Stimulated activated naive CD8-positive, alpha-beta T cell treated with anti-CD3 and anti-CD28 coated beads, Interleukin-15, Interleukin-2, amounts not matched to agents 100 ng/mL and 50 ng/mL, for 24 hours (primary cell): ENCODE results near the gene RAPGEF5.

Experiments
- H3K27ac Mint-ChIP-seq: one replicate; pipeline ENCODE4 v1.8.0; 2021; ENCODE audit warnings: mild to moderate bottlenecking, mixed read lengths
- H3K27me3 Mint-ChIP-seq: one replicate; pipeline ENCODE4 v1.8.0; 2021; ENCODE audit warnings: mixed read lengths
- H3K36me3 Mint-ChIP-seq: one replicate; pipeline ENCODE4 v1.8.0; 2021; ENCODE audit warnings: low read depth, mixed read lengths
- H3K4me1 Mint-ChIP-seq: one replicate; pipeline ENCODE4 v1.8.0; 2021; ENCODE audit warnings: low read depth, mixed read lengths
- H3K4me3 Mint-ChIP-seq: one replicate; pipeline ENCODE4 v1.8.0; 2021; ENCODE audit warnings: mild to moderate bottlenecking, mixed read lengths
- H3K9me3 Mint-ChIP-seq: one replicate; pipeline ENCODE4 v1.8.0; 2021; ENCODE audit warnings: mixed read lengths

The RAPGEF5 gene

DNA sequence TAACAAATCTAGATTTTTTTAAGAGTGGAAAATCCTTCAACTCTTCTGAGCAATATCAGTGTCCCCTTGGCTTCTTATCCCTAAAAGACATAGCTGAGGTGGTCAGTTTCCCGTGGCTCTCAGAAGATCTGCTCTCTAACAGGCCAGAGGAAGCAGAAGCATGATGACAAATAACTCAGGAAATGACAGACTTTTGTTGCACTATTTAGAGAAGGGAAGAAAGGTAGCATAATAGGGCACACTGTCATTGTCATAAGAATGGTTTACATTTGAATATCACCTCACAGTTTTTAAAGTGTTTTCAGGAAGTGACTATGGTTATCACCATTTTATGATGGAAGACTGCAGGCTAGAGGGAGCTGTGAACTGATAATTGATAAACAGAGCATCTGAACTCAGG is 33.6 kb upstream of the RAPGEF5 start:
- H3K9me3 Mint-ChIP-seq: no peaks in the 10 kb centered on the region
- H3K36me3 Mint-ChIP-seq: no peaks in the 10 kb centered on the region
- H3K4me1 Mint-ChIP-seq: no peaks in the 10 kb centered on the region
- H3K27ac Mint-ChIP-seq: no peak overlapping the region
- H3K4me3 Mint-ChIP-seq: no peak overlapping the region
- no peaks in the 10 kb centered on the region for H3K27me3 Mint-ChIP-seq

DNA sequence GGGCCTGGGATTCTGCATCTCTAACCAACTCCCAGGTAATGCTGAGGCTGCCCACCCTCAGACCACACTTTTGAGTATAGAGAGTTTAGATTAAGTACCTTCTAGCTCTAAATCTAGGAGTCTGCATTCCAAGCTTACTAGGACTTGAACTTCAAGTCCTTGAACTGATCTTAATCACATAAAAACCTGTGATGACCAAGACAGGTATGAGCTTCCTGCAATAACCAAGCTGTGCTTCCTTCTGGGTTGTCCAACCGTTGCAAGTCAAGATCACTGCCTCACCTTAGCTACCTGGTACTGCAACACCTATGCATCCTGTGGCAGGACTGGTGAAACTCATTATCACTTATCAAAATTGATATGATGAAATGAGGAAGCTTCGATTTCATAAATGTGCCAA is 32.9 kb upstream of the RAPGEF5 start:
- H3K4me3 Mint-ChIP-seq: no peak overlapping the region
- H3K27ac Mint-ChIP-seq: no peak overlapping the region
- H3K27me3 Mint-ChIP-seq: no peaks in the 10 kb centered on the region
- no peaks in the 10 kb centered on the region for H3K36me3 Mint-ChIP-seq
- H3K4me1 Mint-ChIP-seq: no peaks in the 10 kb centered on the region
- no peaks in the 10 kb centered on the region for H3K9me3 Mint-ChIP-seq

DNA sequence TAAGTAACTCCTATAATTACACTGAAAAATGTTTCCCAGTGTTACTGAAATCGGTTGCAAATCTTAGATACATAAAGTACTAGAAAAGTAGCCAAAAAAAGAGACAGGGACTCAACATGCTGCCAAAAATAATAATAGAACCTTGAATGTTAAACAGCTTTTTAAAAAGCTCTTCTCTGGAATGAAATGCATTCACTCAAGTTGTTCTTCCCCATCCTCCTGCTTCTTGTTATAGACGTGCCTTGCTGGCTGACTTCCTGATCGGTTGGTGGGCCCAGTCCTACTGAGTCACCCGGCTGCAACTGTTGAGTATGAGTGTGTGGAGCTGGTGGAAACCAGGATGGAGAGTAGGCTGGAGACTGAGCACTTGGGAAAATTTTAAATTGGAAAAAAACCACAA is 30.6 kb upstream of the RAPGEF5 start:
- H3K36me3 Mint-ChIP-seq: no peaks in the 10 kb centered on the region
- H3K27ac Mint-ChIP-seq: no peak overlapping the region
- no peak overlapping the region for H3K4me3 Mint-ChIP-seq
- H3K27me3 Mint-ChIP-seq: no peaks in the 10 kb centered on the region
- no peaks in the 10 kb centered on the region for H3K4me1 Mint-ChIP-seq
- H3K9me3 Mint-ChIP-seq: no peaks in the 10 kb centered on the region

DNA sequence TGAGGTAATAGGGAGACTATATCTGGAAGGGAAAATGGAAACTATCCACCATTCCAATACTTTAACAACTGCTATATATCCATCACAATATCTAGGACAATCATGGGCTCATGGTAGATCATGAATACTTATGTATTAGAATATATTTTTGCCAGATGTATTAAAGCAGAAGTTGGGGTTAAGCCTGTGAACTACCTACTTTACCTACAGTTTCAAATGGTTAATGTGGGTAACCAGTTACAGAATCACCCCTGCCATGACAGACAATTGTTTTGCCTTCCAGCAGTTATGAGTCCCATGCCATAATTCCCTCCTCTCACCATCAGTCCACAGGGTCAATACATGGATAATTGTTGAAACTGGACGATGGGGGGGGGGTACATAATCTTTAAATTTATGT is 29.9 kb upstream of the RAPGEF5 start:
- Mint-ChIP-seq H3K27ac (no peak overlapping the region), H3K27me3 (no peaks in the 10 kb centered on the region), H3K4me3 (no peak overlapping the region), H3K9me3 (no peaks in the 10 kb centered on the region), H3K4me1 (no peaks in the 10 kb centered on the region), H3K36me3 (no peaks in the 10 kb centered on the region)

DNA sequence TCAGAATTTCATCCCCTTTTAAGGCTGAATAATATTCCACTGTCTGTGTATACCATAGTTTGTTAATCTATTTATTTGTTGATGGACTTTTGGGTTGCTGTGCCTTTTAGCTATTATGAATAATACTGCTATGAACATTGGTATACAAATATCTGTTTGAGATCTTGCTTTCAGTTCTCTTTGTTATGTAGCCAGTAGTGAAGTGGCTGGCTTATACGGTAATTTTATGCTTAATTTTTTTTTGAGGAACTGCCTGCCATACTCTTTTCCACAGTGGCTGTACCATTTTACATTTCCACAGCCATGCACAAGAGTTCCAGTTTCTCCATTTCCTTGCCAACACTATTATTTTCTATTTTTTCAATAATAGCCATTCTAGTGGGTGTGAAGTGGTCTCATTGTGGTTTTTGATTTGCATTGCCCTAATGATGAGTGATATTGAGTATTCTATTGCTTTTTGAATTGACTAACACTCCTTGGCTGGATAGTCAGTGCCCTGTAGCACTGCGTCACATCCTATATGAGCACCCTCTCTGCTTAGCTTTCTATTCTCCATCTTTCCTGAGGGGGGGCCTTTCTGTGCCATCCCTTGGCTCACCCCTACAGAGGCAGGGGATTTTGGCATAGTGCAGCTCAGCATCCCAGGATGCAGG is 29.4 kb upstream of the RAPGEF5 start:
- Mint-ChIP-seq H3K9me3 (no peaks in the 10 kb centered on the region), H3K36me3 (no peaks in the 10 kb centered on the region), H3K4me1 (no peaks in the 10 kb centered on the region), H3K27me3 (no peaks in the 10 kb centered on the region), H3K4me3 (no peak overlapping the region), H3K27ac (no peak overlapping the region)

DNA sequence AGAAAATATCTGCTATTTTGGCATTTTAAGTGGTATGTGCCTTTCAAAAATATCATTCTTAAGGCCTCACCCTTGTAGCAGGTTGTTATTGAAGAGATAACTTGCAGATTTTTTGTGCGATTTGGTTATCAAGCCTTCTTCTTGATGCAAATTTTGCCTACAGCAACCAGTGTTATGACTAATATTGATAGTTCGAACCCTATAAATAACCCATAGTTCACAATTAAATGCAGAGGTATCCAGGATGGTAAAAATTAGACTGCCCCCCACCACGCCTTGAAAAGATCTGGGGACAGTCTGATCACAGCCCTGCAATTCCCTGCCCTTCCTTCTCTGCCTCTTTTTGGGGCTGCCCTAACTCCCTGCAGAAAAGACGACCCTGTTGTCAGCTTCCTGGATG is 28.4 kb upstream of the RAPGEF5 start:
- Mint-ChIP-seq H3K36me3 (no peaks in the 10 kb centered on the region), H3K27ac (no peak overlapping the region)

DNA sequence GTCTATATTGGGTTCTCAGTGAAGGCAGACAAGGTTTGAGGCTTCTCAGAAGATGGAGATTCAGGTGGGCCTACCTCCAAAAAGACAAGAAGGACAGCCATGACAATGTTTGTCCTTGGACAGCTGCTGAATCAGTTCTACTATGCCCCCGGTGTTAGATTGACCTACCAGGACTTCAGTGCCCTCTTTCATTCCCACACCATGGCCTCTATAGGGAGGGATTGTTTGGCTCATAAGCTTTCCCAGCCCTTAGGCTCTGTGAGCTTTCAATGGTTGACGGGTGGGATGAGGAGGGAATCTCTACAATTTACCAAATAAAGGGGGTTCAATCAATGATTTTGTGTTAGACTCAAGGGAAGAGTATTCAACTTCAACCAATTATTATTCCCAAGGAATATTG is 23.4 kb upstream of the RAPGEF5 start:
- no peaks in the 10 kb centered on the region for H3K4me1 Mint-ChIP-seq
- no peaks in the 10 kb centered on the region for H3K27me3 Mint-ChIP-seq
- H3K4me3 Mint-ChIP-seq: no peak overlapping the region
- no peak overlapping the region for H3K27ac Mint-ChIP-seq
- H3K9me3 Mint-ChIP-seq: no peaks in the 10 kb centered on the region
- H3K36me3 Mint-ChIP-seq: no peaks in the 10 kb centered on the region

More for the DNA sequence above, 28.4 kb upstream of the RAPGEF5 start:
- no peaks in the 10 kb centered on the region for H3K27me3 Mint-ChIP-seq
- H3K9me3 Mint-ChIP-seq: no peaks in the 10 kb centered on the region
- H3K4me3 Mint-ChIP-seq: no peak overlapping the region
- no peaks in the 10 kb centered on the region for H3K4me1 Mint-ChIP-seq

DNA sequence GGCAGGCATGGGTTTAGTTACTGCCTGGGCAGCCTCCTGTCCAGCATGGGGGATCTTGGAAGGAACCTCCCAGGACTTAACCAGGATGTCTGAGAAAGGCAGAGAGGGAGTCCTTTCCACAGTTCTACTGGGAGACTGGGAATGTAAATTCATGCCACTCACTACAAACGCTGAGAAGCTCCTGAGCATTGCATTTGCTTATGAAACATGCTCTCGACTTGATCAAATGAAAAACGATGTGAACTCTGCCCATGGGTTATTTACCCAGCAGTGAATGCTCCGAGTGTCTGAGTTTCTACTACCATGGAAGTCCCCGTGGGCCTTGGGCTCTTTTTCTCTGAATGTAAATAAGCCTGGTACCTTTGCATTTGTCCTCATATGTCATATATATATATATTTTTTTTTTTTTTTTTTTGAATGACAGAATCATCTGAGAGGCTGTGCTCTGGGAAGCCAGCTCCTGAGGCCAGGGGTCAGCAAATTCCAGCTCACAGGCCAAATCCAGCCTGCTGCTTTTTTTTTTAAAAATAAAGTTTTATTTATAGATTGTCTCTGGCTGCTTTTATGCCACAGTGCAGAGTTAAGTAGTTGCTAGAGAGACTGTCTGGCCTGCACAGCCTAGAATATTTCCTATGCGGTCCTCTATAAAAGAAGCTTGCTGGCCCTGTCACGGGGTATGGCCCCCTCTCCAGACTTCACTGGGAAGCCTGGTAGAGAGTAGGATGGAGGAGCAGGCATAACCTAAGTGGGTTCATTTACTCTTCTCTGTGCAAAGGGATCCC is 21.4 kb upstream of the RAPGEF5 start:
- H3K4me3 Mint-ChIP-seq: no peak overlapping the region

DNA sequence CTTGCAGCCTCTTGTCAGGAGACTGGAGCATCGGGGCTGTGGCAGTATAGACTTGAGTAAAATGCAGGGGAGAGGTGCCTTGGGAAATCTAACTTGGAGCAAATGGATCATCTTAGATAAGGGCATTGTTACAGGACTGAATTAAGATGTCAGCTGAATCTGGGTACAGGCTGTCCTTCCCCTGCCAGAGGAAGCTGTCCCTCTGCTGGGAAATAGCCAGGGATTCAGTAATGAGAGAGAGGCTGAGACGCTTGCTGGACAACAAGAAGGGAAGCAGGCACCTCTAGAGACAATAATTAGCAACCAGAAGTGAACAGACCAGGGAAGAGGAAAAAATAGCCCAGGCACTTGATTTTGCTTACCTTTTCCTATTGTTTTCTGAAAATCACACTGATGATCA is 20.7 kb upstream of the RAPGEF5 start:
- no peaks in the 10 kb centered on the region for H3K9me3 Mint-ChIP-seq
- no peak overlapping the region for H3K27ac Mint-ChIP-seq
- no peak overlapping the region for H3K4me3 Mint-ChIP-seq
- no peaks in the 10 kb centered on the region for H3K27me3 Mint-ChIP-seq
- no peaks in the 10 kb centered on the region for H3K36me3 Mint-ChIP-seq
- no peaks in the 10 kb centered on the region for H3K4me1 Mint-ChIP-seq

More for the DNA sequence above, 21.4 kb upstream of the RAPGEF5 start:
- Mint-ChIP-seq H3K9me3 (no peaks in the 10 kb centered on the region), H3K27me3 (no peaks in the 10 kb centered on the region), H3K27ac (no peak overlapping the region), H3K36me3 (no peaks in the 10 kb centered on the region), H3K4me1 (no peaks in the 10 kb centered on the region)

DNA sequence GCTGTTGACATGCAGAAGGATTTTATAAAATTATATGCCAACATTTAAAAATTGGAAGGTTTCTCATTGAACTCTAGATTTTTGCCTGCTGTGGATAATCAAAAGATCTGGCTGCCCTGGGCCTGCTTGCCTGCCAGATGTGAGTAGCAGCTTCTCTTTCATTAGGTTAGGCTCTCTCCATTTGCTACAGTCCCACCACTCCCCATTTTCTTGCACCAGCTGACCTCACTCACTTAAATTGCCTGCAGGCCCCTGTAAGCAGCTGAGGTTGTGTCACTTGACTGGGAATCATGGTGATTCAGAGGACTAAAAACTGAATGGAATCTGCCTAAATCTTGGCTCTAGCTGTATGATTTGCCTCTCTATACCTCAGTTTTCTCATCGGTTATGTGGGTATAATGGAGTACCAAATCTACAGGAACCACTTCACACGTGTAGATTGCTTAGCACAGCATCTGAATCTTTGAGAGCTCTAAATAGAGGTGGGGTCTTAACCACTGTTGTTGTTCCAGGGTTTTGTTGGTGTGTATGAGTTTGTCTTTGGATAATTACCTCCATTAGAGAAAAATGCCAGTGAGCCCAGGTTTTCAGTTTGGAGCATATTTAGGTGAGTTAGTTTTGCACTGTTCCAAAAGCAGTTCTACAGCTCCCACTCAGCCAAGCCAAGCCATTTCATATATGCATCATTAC is 18.6 kb upstream of the RAPGEF5 start:
- Mint-ChIP-seq H3K4me3 (no peak overlapping the region), H3K4me1 (no peaks in the 10 kb centered on the region), H3K9me3 (no peaks in the 10 kb centered on the region), H3K36me3 (no peaks in the 10 kb centered on the region), H3K27ac (no peak overlapping the region), H3K27me3 (no peaks in the 10 kb centered on the region)

DNA sequence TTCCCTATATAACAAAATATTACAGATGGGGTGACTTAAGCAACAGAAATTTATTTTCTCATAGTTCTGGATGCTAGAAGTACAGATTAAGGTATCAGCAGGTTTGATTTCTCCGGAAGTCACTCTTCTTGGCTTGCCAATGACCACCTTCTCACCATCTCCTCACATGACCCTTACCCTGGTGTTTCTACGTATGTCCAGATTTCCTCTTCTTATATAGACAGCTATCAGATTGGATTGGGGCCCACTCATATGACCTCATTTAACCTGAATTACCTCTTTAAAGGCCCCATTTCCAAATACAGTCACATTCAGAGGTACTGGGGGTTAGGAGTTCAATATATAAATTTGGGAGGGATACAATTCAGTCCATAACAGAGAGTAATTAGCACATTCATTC is 17.0 kb upstream of the RAPGEF5 start:
- Mint-ChIP-seq H3K9me3 (no peaks in the 10 kb centered on the region), H3K4me3 (no peak overlapping the region), H3K4me1 (no peaks in the 10 kb centered on the region), H3K27me3 (no peaks in the 10 kb centered on the region), H3K36me3 (no peaks in the 10 kb centered on the region), H3K27ac (no peak overlapping the region)

DNA sequence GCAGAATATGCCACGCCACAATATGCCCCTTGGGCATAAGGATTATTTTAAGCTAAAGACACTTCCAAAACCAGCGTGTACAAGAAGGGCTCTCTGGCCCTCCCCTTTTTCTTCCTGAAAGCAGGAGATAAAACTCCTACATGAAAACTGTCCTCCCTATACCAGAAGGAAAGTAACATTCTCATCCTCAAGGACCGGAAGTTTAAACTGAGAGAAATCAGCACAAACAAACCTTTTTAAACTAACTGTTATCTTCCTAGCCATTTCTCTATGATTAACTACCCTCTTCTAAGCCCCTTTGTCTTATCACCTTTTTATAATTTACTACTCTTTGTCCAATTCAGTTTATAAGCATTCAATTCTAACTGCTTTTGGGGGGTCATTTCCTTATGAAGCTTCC is 16.4 kb upstream of the RAPGEF5 start:
- Mint-ChIP-seq H3K4me1 (no peaks in the 10 kb centered on the region), H3K9me3 (no peaks in the 10 kb centered on the region), H3K4me3 (no peak overlapping the region), H3K27ac (no peak overlapping the region), H3K27me3 (no peaks in the 10 kb centered on the region), H3K36me3 (no peaks in the 10 kb centered on the region)

DNA sequence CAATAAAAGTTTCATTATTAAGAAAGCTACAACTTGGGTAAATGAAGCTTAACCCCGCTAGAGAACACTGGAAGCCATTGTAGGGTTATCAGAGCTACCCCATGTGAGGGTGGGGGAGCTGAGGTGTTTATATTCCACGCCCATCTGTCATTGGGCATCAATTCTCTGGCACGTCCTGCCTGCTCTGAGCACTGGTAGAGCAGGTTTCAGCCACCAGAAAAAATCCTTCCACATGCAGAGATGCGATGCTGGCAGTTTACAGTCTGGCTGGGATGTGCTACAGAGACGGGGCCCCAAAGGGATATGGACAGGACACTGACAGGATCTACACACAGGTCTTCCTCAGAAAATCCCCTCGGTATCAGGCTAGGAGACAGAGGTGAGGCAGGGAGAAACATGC is 15.9 kb upstream of the RAPGEF5 start:
- Mint-ChIP-seq H3K27ac (no peak overlapping the region), H3K27me3 (no peaks in the 10 kb centered on the region)

DNA sequence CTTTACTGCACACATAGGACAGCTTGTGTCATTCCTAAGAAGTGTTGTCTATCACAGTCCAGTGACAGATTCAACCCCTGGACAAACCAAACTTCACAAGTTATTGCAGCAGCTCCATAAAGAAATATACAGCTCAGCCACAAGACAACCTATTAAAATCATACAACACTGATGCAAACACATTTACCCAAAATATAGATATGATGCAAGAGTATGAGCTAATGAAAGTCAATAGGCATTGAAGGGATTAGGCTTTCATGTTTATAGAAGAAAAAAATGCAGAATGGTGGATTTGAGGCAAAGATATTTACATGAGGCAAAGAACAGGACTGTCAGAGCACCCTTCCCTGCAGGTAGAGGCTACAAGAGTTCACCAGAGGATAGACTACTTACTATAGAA is 14.9 kb upstream of the RAPGEF5 start:
- Mint-ChIP-seq H3K27me3 (no peaks in the 10 kb centered on the region), H3K9me3 (no peaks in the 10 kb centered on the region), H3K4me1 (no peaks in the 10 kb centered on the region), H3K36me3 (no peaks in the 10 kb centered on the region), H3K4me3 (no peak overlapping the region), H3K27ac (no peak overlapping the region)

More for the DNA sequence above, 15.9 kb upstream of the RAPGEF5 start:
- H3K36me3 Mint-ChIP-seq: no peaks in the 10 kb centered on the region
- H3K4me3 Mint-ChIP-seq: no peak overlapping the region
- H3K4me1 Mint-ChIP-seq: no peaks in the 10 kb centered on the region
- no peaks in the 10 kb centered on the region for H3K9me3 Mint-ChIP-seq

DNA sequence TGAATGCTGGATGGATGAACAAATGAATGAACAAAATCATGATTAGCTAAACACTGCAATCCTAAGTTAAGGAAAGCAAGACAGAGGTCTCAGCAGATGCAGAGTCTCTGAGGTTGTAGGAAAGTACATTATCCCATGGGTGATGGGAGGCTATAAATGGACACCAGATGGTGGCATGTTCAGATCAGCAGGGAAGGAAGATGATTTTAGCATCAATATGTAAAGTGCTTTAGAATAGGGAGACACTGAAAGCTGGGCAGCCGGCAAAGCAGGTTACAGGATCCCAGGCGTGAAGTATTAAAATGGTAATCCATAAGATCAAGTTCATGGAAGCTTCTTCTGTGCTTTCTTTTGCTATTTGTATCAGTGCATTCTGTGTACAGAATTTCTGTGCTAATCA is 7.9 kb upstream of the RAPGEF5 start:
- H3K27ac Mint-ChIP-seq: no peak overlapping the region
- H3K27me3 Mint-ChIP-seq: peaks cover 4% of the 10 kb centered on the region
- no peaks in the 10 kb centered on the region for H3K36me3 Mint-ChIP-seq
- no peak overlapping the region for H3K4me3 Mint-ChIP-seq
- H3K9me3 Mint-ChIP-seq: no peaks in the 10 kb centered on the region
- H3K4me1 Mint-ChIP-seq: no peaks in the 10 kb centered on the region
